ENCODE measurements around the gene FMO1. TPM values are rescaled to one million over a fixed set of nuclear protein-coding genes. Genes with fewer than 3 reads are reported as not detected.
"Not testable (repeated sequence)": the region's sequence is repeated elsewhere in the genome, so short reads cannot be mapped to it uniquely, and the experiment has no call there.

Gene FMO1
- total RNA-seq, 4 donors from 2014 or later: 0.21 to 2.9 (median 0.67) TPM

GRCh38 chr1:171286032-171286705, 37.9 kb downstream of the FMO1 start:
- Histone ChIP-seq H3K4me1 (no peaks in the 10 kb centered on the region), H3K36me3 (no peaks in the 10 kb centered on the region), H3K27ac (no peak overlapping the region), H3K4me3 (no peak overlapping the region), H3K9me3 (no peaks in the 10 kb centered on the region), H3K27me3 (no peaks in the 10 kb centered on the region)
- TF ChIP-seq EP300 (IDR thresholded peaks at IDR 0.05): no peak
- no peak for TF ChIP-seq CTCF (IDR thresholded peaks at IDR 0.05)
- no peak for TF ChIP-seq POLR2A (IDR thresholded peaks at IDR 0.05)
- WGBS, 2 donors: 69 to 74% methylated on average over 4 of the region's 4 CpGs
- DNase-seq (ENCODE audit: low spot score in 2 of 2): no peak

GRCh38 chr1:171290621-171291020, 42.3 kb downstream of the FMO1 start:
- H3K27me3 ChIP-seq: no peaks in the 10 kb centered on the region
- no peak overlapping the region for H3K27ac ChIP-seq
- TF ChIP-seq CTCF (IDR thresholded peaks at IDR 0.05): no peak
- TF ChIP-seq EP300 (IDR thresholded peaks at IDR 0.05): no peak
- no peak for TF ChIP-seq POLR2A (IDR thresholded peaks at IDR 0.05)
- no peak for DNase-seq (ENCODE audit: low spot score in 2 of 2)
- H3K36me3 ChIP-seq: no peaks in the 10 kb centered on the region
- WGBS, 2 donors: 66 to 80% methylated on average over 2 of the region's 2 CpGs
- no peaks in the 10 kb centered on the region for H3K4me1 ChIP-seq
- no peak overlapping the region for H3K4me3 ChIP-seq
- no peaks in the 10 kb centered on the region for H3K9me3 ChIP-seq

- Histone ChIP-seq H3K4me3 (no peak overlapping the region), H3K36me3 (no peaks in the 10 kb centered on the region), H3K27me3 (no peaks in the 10 kb centered on the region), H3K9me3 (no peaks in the 10 kb centered on the region), H3K4me1 (no peaks in the 10 kb centered on the region), H3K27ac (no peak overlapping the region)
- TF ChIP-seq POLR2A (IDR thresholded peaks at IDR 0.05) (no peak), CTCF (IDR thresholded peaks at IDR 0.05) (no peak), EP300 (IDR thresholded peaks at IDR 0.05) (no peak)
- no peak for DNase-seq (ENCODE audit: low spot score in 2 of 2)
- WGBS, 2 donors: 45 to 67% methylated on average over 1 of the region's 1 CpG
Observed at GRCh38 chr1:171292799-171293198, 44.5 kb downstream of the FMO1 start.

- not testable (repeated sequence) for H3K27ac ChIP-seq; H3K4me3 ChIP-seq; DNase-seq (ENCODE audit: low spot score in 2 of 2); H3K27me3 ChIP-seq; H3K36me3 ChIP-seq; H3K4me1 ChIP-seq
- H3K9me3 ChIP-seq: peaks cover 0 to 15% (median 4%) of the 10 kb centered on the region in 4 donors
- 62 to 70% methylated on average over 7 of the region's 7 CpGs for WGBS, 2 donors
Observed at GRCh38 chr1:171295383-171295782, 47.1 kb downstream of the FMO1 start.

- 66 to 83% methylated on average over 3 of the region's 3 CpGs for WGBS, 2 donors
- Histone ChIP-seq H3K36me3 (no peaks in the 10 kb centered on the region), H3K27ac (no peak overlapping the region), H3K4me1 (no peaks in the 10 kb centered on the region), H3K4me3 (no peak overlapping the region), H3K27me3 (no peaks in the 10 kb centered on the region), H3K9me3 (peaks cover 0 to 19% (median 4%) of the 10 kb centered on the region in 4 donors)
- no peak for DNase-seq (ENCODE audit: low spot score in 2 of 2)
- no peak for TF ChIP-seq POLR2A (IDR thresholded peaks at IDR 0.05)
- no peak for TF ChIP-seq CTCF (IDR thresholded peaks at IDR 0.05)
- TF ChIP-seq EP300 (IDR thresholded peaks at IDR 0.05): no peak
Observed at GRCh38 chr1:171295821-171296220, 47.5 kb downstream of the FMO1 start.
